B cell (primary cell): Measurements from ENCODE around the gene TRDN. TPM values are rescaled to one million over a fixed set of nuclear protein-coding genes. Genes with fewer than 3 reads are reported as not detected.
"Not testable (repeated sequence)": the region's sequence is repeated elsewhere in the genome, so short reads cannot be mapped to it uniquely, and the experiment has no call there.

Source experiments
- ATAC-seq: fragments of 200-7000 bp; cut with Tn5 transposase; one replicate; pipeline ENCODE4 v1.10.0; 2021; ENCODE audit warnings: low read depth, mild to moderate bottlenecking, moderate number of reproducible peaks, moderate library complexity
- CTCF ChIA-PET: fragments of 350-600 bp; sonication (Branson Sonifier 250); formaldehyde crosslinking; loops from one replicate; lab custom pipeline; 2021; ENCODE audit warnings: antibody characterized with exemption, inconsistent platforms; lab: Charles Lee
- POLR2A ChIA-PET: fragments of 350-600 bp; sonication (Branson Sonifier 250); formaldehyde crosslinking; loops from one replicate; lab custom pipeline; 2021; ENCODE audit warnings: antibody characterized with exemption; lab: Charles Lee
- DNase-seq: peaks from one replicate; pipeline ENCODE4 v3.0.0; 2013
- H2AFZ ChIP-seq: 2 replicates; pipeline ENCODE4 v1.6.1; 2012; ENCODE audit warnings: mild to moderate bottlenecking, low read depth, low read length; ENCODE audit not compliant: insufficient read depth, poor library complexity, severe bottlenecking
- H3K27ac ChIP-seq, 2 donors: 1 replicate in 1 of 2; 2 replicates in 1 of 2; pipeline ENCODE4 v1.5.1; 2012 to 2013; ENCODE audit warnings: low read length in 2 of 2, mild to moderate bottlenecking in 2 of 2, moderate library complexity in 1 of 2
- H3K27me3 ChIP-seq, 4 experiments: fragments of 200-600 bp in 1 of 4; sonication (generic) in 1 of 4; replicated peaks in 1 of 4; 1 replicate in 2 of 4; 2 replicates in 2 of 4; pipeline versions ENCODE4 v1.6.1 to v1.7.0; 2013 to 2016; ENCODE audit warnings: low read length in 3 of 4, mild to moderate bottlenecking in 2 of 4, mixed read lengths in 1 of 4, moderate library complexity in 1 of 4; ENCODE audit not compliant: insufficient read depth in 4 of 4, control insufficient read depth in 3 of 4; ENCODE audit errors: control extremely low read depth in 1 of 4
- H3K36me3 ChIP-seq, 2 experiments: replicated peaks in 1 of 2; 1 replicate in 1 of 2; 2 replicates in 1 of 2; pipeline versions ENCODE4 v1.6.1 to v1.7.1; 2013; ENCODE audit warnings: low read length in 1 of 2; ENCODE audit not compliant: insufficient read depth in 2 of 2, control insufficient read depth in 1 of 2; ENCODE audit errors: control extremely low read depth in 1 of 2, extremely low read depth in 1 of 2
- H3K4me1 ChIP-seq, 2 donors: fragments of 200-600 bp in 1 of 2; sonication (generic) in 1 of 2; 1 replicate in 1 of 2; 2 replicates in 1 of 2; pipeline versions ENCODE4 v1.5.1 to v1.6.1; 2013 to 2017; ENCODE audit warnings: low read length in 2 of 2; ENCODE audit not compliant: control insufficient read depth in 2 of 2, insufficient read depth in 2 of 2
- H3K4me2 ChIP-seq: replicated peaks from 2 replicates; pipeline ENCODE3; 2012; ENCODE audit warnings: mild to moderate bottlenecking, low read depth, low read length; ENCODE audit not compliant: poor library complexity, severe bottlenecking
- H3K4me3 ChIP-seq, 5 experiments: fragments of 200-600 bp in 1 of 5; sonication (generic) in 1 of 5; 1 replicate in 3 of 5; 2 replicates in 2 of 5; pipeline versions ENCODE4 v1.5.1 to v1.7.0; 2011 to 2016; ENCODE audit warnings: low read length in 4 of 5, mild to moderate bottlenecking in 4 of 5, low read depth in 2 of 5, control low read depth in 1 of 5, moderate library complexity in 1 of 5; ENCODE audit not compliant: insufficient read depth in 1 of 5; ENCODE audit errors: control extremely low read depth in 1 of 5, extremely low read depth in 1 of 5
- H3K79me2 ChIP-seq: fragments of 200-600 bp; sonication (generic); one replicate; pipeline ENCODE4 v1.6.0; 2016; ENCODE audit warnings: low read length; ENCODE audit not compliant: control insufficient read depth, insufficient read depth
- H3K9ac ChIP-seq: fragments of 200-600 bp; sonication (generic); 2 replicates; pipeline ENCODE4 v1.6.1; 2017; ENCODE audit warnings: mild to moderate bottlenecking, low read length, moderate library complexity
- H3K9me3 ChIP-seq, 3 donors: one replicate each; pipeline versions ENCODE4 v1.6.1 to v1.7.1; 2013; ENCODE audit warnings: low read length in 2 of 3; ENCODE audit not compliant: control insufficient read depth in 2 of 3, insufficient read depth in 1 of 3; ENCODE audit errors: control extremely low read depth in 1 of 3
- H4K20me1 ChIP-seq: 2 replicates; pipeline ENCODE4 v1.6.0; 2012; ENCODE audit warnings: mild to moderate bottlenecking, low read length; ENCODE audit not compliant: insufficient read depth, control insufficient read depth, poor library complexity, severe bottlenecking
- H3K27ac Mint-ChIP-seq: one replicate; pipeline ENCODE4 v1.8.0; 2021; ENCODE audit warnings: mixed read lengths
- H3K27me3 Mint-ChIP-seq: one replicate; pipeline ENCODE4 v1.8.0; 2021; ENCODE audit warnings: mixed read lengths
- H3K4me1 Mint-ChIP-seq: one replicate; pipeline ENCODE4 v1.8.0; 2021; ENCODE audit warnings: mixed read lengths
- H3K4me3 Mint-ChIP-seq: one replicate; pipeline ENCODE4 v1.8.0; 2021; ENCODE audit warnings: mixed read lengths
- H3K9me3 Mint-ChIP-seq: one replicate; pipeline ENCODE4 v1.8.0; 2022; ENCODE audit warnings: mixed read lengths; ENCODE audit not compliant: insufficient read depth
- CTCF ChIP-seq: fragments of 200-600 bp; IDR thresholded peaks from one replicate; pipeline ENCODE4 v1.8.0; 2022; ENCODE audit warnings: antibody characterized with exemption, mild to moderate bottlenecking
- EZH2 ChIP-seq: IDR thresholded peaks from 2 replicates; pipeline ENCODE4 v1.6.1; 2012; ENCODE audit warnings: borderline replicate concordance, low read depth, mild to moderate bottlenecking, moderate library complexity, low read length; ENCODE audit not compliant: insufficient read depth, poor library complexity, severe bottlenecking
- WGBS: methylation state at CpG from one replicate; pipeline ENCODE4 v1.1.5; 2013; ENCODE audit warnings: missing lambda C conversion rate; ENCODE audit not compliant: insufficient coverage; 5-methylcytosine and 5-hydroxymethylcytosine counted together
- intact Hi-C: fragments of 100-400 bp; cut with micrococcal nuclease; formaldehyde crosslinking; loops from one replicate; pipeline ENCODE4 v1.10.0; 2022
- polyA plus RNA-seq: library from polyadenylated mRNA; depleted of rRNA; stranded (reverse); fragments of >200 nt; gene quantifications from 2 replicates; pipeline ENCODE4 v1.2.3, GENCODE V29; 2012
- total RNA-seq, 2 donors: library from RNA; stranded (reverse); fragments of 120-200 nt in 1 of 2; gene quantifications; 1 replicate in 1 of 2; 2 replicates in 1 of 2; pipeline versions ENCODE4 v1.2.3 to v1.2.4, GENCODE V29; 2013 to 2022

TRDN gene
- total and polyA plus RNA-seq, 2 donors (not counting 1 experiment from before 2014, with no cell fraction given) = not detected

- ATAC-seq (no peak), DNase-seq (no peak)
- no peaks in the 10 kb centered on the region for H3K4me1 Mint-ChIP-seq
- intact Hi-C loops = no loop called here
- peaks cover 3% of the 10 kb centered on the region for H3K9me3 Mint-ChIP-seq
- Histone ChIP-seq H3K4me1 (no peaks in the 10 kb centered on the region), H3K27me3 (no peaks in the 10 kb centered on the region), H3K4me2 (no peak overlapping the region), H3K36me3 (no peaks in the 10 kb centered on the region), H3K9ac (no peak overlapping the region), H2AFZ (no peak overlapping the region), H3K9me3 (no peaks in the 10 kb centered on the region), H3K79me2 (no peaks in the 10 kb centered on the region), H3K4me3 (no peak overlapping the region), H4K20me1 (no peaks in the 10 kb centered on the region), H3K27ac (no peak overlapping the region)
- POLR2A ChIA-PET = no interaction called here
- TF ChIP-seq EZH2 = no peak
- no peak for TF ChIP-seq CTCF
- CTCF ChIA-PET = no interaction called here
- no peak overlapping the region for H3K27ac Mint-ChIP-seq
- H3K4me3 Mint-ChIP-seq = no peak overlapping the region
- H3K27me3 Mint-ChIP-seq = no peaks in the 10 kb centered on the region
Measured at GRCh38 chr6:123562677-123563076, 74.1 kb downstream of the TRDN start.

GRCh38 chr6:123562264-123562663 is 74.5 kb downstream of the TRDN start:
- no peak overlapping the region for H3K4me3 ChIP-seq
- DNase-seq = no peak
- no peaks in the 10 kb centered on the region for H3K9me3 ChIP-seq
- POLR2A ChIA-PET = no interaction called here
- H3K4me1 ChIP-seq = no peaks in the 10 kb centered on the region
- H3K36me3 ChIP-seq = no peaks in the 10 kb centered on the region
- H3K9ac ChIP-seq = no peak overlapping the region
- no peak overlapping the region for H3K27ac ChIP-seq
- no peak overlapping the region for H3K4me2 ChIP-seq
- no peaks in the 10 kb centered on the region for H4K20me1 ChIP-seq
- no peak for ATAC-seq
- no peaks in the 10 kb centered on the region for H3K27me3 ChIP-seq
- no peak overlapping the region for H2AFZ ChIP-seq
- Mint-ChIP-seq H3K9me3 (peaks cover 4% of the 10 kb centered on the region), H3K4me3 (no peak overlapping the region), H3K27ac (no peak overlapping the region), H3K4me1 (no peaks in the 10 kb centered on the region), H3K27me3 (no peaks in the 10 kb centered on the region)
- no peaks in the 10 kb centered on the region for H3K79me2 ChIP-seq
- TF ChIP-seq EZH2 (no peak), CTCF (no peak)
- 83% methylated on average over 1 of the region's 1 CpG for WGBS
- intact Hi-C loops = no loop called here
- CTCF ChIA-PET = no interaction called here

DNA sequence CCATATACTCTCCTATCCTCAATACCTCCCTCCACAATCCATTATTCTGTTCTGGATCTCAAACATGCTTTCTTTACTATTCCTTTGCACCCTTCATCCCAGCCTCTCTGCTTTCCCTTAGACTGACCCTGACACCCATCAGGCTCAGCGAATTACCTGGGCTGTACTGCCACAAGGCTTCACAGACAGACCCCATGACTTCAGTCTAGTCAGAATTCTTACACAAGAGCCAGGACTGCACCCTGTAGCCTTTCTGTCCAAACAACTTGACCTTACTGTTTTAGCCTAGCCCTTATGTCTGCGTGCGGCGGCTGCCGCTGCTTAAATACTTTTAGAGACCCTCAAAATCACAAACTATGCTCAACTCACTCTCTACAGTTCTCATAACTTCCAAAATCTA is 76.9 kb downstream of the TRDN start:
- H3K4me3 ChIP-seq, H3K4me1 ChIP-seq, POLR2A ChIA-PET: not testable (repeated sequence)

More for the DNA sequence above, 76.9 kb downstream of the TRDN start:
- H3K27ac ChIP-seq, H3K4me1 Mint-ChIP-seq, H3K9me3 Mint-ChIP-seq, H3K79me2 ChIP-seq, H3K4me3 Mint-ChIP-seq, ATAC-seq, H4K20me1 ChIP-seq, H3K27me3 ChIP-seq, intact Hi-C loops, DNase-seq, H3K4me2 ChIP-seq, H3K27me3 Mint-ChIP-seq, H2AFZ ChIP-seq, CTCF ChIA-PET, H3K9me3 ChIP-seq, H3K27ac Mint-ChIP-seq, H3K9ac ChIP-seq, H3K36me3 ChIP-seq: not testable (repeated sequence)
- 95% methylated on average over 5 of the region's 5 CpGs for WGBS
